Nephron progenitor cell (in vitro differentiated cells): ENCODE measurements around the gene CXADR.

ENCODE experiments used
- DNase-seq: peaks from one replicate; pipeline ENCODE4 v3.0.0; 2021
- H3K27ac Mint-ChIP-seq: 2 replicates; pipeline ENCODE4 v1.8.0; 2021; ENCODE audit warnings: mild to moderate bottlenecking, moderate library complexity, mixed read lengths
- H3K27me3 Mint-ChIP-seq: 2 replicates; pipeline ENCODE4 v1.8.0; 2021; ENCODE audit warnings: mild to moderate bottlenecking, low read depth, mixed read lengths; ENCODE audit not compliant: poor library complexity
- H3K36me3 Mint-ChIP-seq: 2 replicates; pipeline ENCODE4 v1.8.0; 2021; ENCODE audit warnings: low read depth, mixed read lengths
- H3K4me1 Mint-ChIP-seq: 2 replicates; pipeline ENCODE4 v1.8.0; 2021; ENCODE audit warnings: mixed read lengths
- H3K4me3 Mint-ChIP-seq: 2 replicates; pipeline ENCODE4 v1.8.0; 2021; ENCODE audit warnings: mild to moderate bottlenecking, moderate library complexity, mixed read lengths
- H3K9me3 Mint-ChIP-seq: 2 replicates; pipeline ENCODE4 v1.8.0; 2021; ENCODE audit warnings: mild to moderate bottlenecking, moderate library complexity, mixed read lengths
- CTCF ChIP-seq: fragments of 200-600 bp; sonication (generic); IDR thresholded peaks from 2 replicates; pipeline ENCODE4 v1.5.0; 2021; ENCODE audit warnings: antibody characterized with exemption

CXADR gene

GRCh38 chr21:17640821-17641220, 128.0 kb downstream of the CXADR start:
- DNase-seq, result no peak
- Mint-ChIP-seq H3K27me3 (no peaks in the 10 kb centered on the region), H3K9me3 (peaks cover 9% of the 10 kb centered on the region), H3K36me3 (no peaks in the 10 kb centered on the region), H3K27ac (no peak overlapping the region), H3K4me3 (no peak overlapping the region), H3K4me1 (no peaks in the 10 kb centered on the region)
- no peak for TF ChIP-seq CTCF
